Mesodermal cell (in vitro differentiated cells): Measurements from ENCODE around the gene RGS1. TPM values are rescaled to one million over a fixed set of nuclear protein-coding genes. Genes with fewer than 3 reads are reported as not detected.
"Not testable (repeated sequence)": the region's sequence is repeated elsewhere in the genome, so short reads cannot be mapped to it uniquely, and the experiment has no call there.

ENCODE experiments used
- H3K27ac ChIP-seq: 2 replicates; pipeline ENCODE4 v1.7.0; 2013; ENCODE audit warnings: mild to moderate bottlenecking, low read depth, low read length, moderate library complexity; ENCODE audit not compliant: severe bottlenecking
- H3K36me3 ChIP-seq: 2 replicates; pipeline ENCODE4 v1.7.1; 2013; ENCODE audit warnings: mild to moderate bottlenecking, low read length, moderate library complexity; ENCODE audit not compliant: control insufficient read depth, insufficient read depth
- H3K4me1 ChIP-seq: one replicate; pipeline ENCODE4 v1.7.1; 2013; ENCODE audit warnings: mild to moderate bottlenecking, low read length; ENCODE audit not compliant: insufficient read depth, control insufficient read depth, poor library complexity, severe bottlenecking
- H3K4me3 ChIP-seq: 2 replicates; pipeline ENCODE4 v1.7.0; 2013; ENCODE audit warnings: low read length, control low read depth, mild to moderate bottlenecking; ENCODE audit not compliant: insufficient read depth, poor library complexity, severe bottlenecking; ENCODE audit errors: extremely low read depth
- H3K9me3 ChIP-seq: 2 replicates; pipeline ENCODE4 v1.7.1; 2013; ENCODE audit warnings: mild to moderate bottlenecking, low read length, moderate library complexity; ENCODE audit not compliant: control insufficient read depth
- WGBS, 2 experiments: methylation state at CpG; one replicate each; pipeline ENCODE4 v1.1.5; 2013; ENCODE audit warnings: missing lambda C conversion rate in 2 of 2; ENCODE audit not compliant: insufficient coverage in 2 of 2; 5-methylcytosine and 5-hydroxymethylcytosine counted together
- polyA plus RNA-seq, 2 experiments: library from polyadenylated mRNA; stranded (reverse); fragments of 50-300 nt; gene quantifications; one replicate each; pipeline ENCODE4 v1.2.3, GENCODE V29; 2013

Gene RGS1, protein sequence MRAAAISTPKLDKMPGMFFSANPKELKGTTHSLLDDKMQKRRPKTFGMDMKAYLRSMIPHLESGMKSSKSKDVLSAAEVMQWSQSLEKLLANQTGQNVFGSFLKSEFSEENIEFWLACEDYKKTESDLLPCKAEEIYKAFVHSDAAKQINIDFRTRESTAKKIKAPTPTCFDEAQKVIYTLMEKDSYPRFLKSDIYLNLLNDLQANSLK
- polyA plus RNA-seq (2013, experiment 1 of 2), result 9.3 TPM
- polyA plus RNA-seq (2013, experiment 2 of 2), result 14.9 TPM

DNA sequence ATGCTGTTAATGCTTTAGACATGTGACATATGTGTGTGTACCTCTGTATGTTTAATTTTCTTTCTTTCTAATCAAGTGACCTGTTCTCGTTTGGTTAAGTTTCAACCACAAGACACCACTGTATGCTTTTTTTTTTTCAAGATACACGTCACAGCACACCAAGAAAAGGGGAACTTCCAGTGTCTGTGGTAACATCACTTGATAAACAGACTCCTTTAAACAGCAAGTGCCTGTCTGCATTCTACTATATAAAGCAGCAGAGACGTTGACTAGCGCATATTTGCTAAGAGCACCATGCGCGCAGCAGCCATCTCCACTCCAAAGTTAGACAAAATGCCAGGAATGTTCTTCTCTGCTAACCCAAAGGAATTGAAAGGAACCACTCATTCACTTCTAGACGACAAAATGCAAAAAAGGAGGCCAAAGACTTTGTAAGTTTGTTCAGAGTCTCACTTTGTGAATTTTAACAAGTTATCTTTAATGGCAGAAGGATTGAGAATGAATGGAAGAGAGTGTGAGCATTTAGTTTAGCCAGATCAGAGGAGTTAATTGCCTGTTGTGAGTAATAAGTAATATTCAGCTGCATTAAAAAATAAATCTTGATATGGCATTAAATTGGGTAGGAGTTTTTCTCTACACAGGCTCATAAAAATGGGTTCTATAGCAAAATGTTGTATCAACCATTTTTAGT, at the start of gene RGS1:
Gene RGS1 (plus strand): TSS at position 275 of the 691 bp plus-strand sequence. CDS start 20 bp downstream, at position 295.
- H3K27ac ChIP-seq, result no peak within 1 kb of the TSS

GRCh38 chr1:192527111-192527795, 48.3 kb upstream of the RGS1 start:
- WGBS, 2 experiments, result 67 to 100% methylated on average over 1 of the region's 5 CpGs
- no peak overlapping the region for H3K4me3 ChIP-seq
- no peak overlapping the region for H3K27ac ChIP-seq
- H3K4me1 ChIP-seq, result peaks cover 32% of the 10 kb centered on the region
- no peaks in the 10 kb centered on the region for H3K36me3 ChIP-seq
- no peaks in the 10 kb centered on the region for H3K9me3 ChIP-seq

More for the DNA sequence above, at the start of gene RGS1:
- peaks cover 37% of the 10 kb centered on the region for H3K4me1 ChIP-seq
- peak within 1 kb of the TSS; percentile 3 for H3K4me3 ChIP-seq
- WGBS, 2 experiments, result 78 to 100% methylated on average over 4 of the region's 7 CpGs
- no peaks in the 10 kb centered on the region for H3K36me3 ChIP-seq
- H3K9me3 ChIP-seq, result no peaks in the 10 kb centered on the region

- Histone ChIP-seq H3K36me3 (no peaks in the 10 kb centered on the region), H3K27ac (no peak overlapping the region), H3K9me3 (peaks cover 3% of the 10 kb centered on the region), H3K4me3 (no peak overlapping the region), H3K4me1 (peaks cover 32% of the 10 kb centered on the region)
Observed at GRCh38 chr1:192527950-192528349, 47.6 kb upstream of the RGS1 start.

- H3K36me3 ChIP-seq, result no peaks in the 10 kb centered on the region
- H3K27ac ChIP-seq, result peak overlapping the region; percentile 43
- 81 to 96% methylated on average over 2 of the region's 3 CpGs for WGBS, 2 experiments
- peaks cover 12% of the 10 kb centered on the region for H3K9me3 ChIP-seq
- H3K4me3 ChIP-seq, result no peak overlapping the region
- peaks cover 33% of the 10 kb centered on the region for H3K4me1 ChIP-seq
Observed at GRCh38 chr1:192529031-192529755, 46.4 kb upstream of the RGS1 start.

DNA sequence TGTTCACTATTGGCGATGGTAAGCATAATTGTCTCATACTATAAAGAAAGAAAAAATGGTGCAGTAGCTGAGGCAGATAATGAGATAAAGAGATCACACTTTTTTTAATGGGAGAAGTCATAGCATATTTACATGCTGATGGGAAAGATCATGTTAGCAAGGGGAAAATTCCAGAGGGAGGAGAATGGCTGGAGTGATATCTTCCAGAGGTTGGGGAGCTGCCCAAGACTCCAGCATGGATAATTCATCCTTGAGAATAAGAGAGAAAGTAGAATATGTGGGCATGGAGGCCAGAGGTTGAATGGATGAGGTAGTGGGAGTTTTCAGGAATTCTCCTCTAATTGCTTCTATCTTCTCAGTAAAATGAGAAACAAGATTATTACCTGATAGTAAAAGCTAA, 45.8 kb upstream of the RGS1 start:
- Histone ChIP-seq H3K4me1 (peaks cover 36% of the 10 kb centered on the region), H3K36me3 (no peaks in the 10 kb centered on the region), H3K9me3 (peaks cover 12% of the 10 kb centered on the region), H3K27ac (peak overlapping the region; percentile 43), H3K4me3 (no peak overlapping the region)
- no CpG with 5 or more reads among the region's 1 CpG for WGBS, 2 experiments

DNA sequence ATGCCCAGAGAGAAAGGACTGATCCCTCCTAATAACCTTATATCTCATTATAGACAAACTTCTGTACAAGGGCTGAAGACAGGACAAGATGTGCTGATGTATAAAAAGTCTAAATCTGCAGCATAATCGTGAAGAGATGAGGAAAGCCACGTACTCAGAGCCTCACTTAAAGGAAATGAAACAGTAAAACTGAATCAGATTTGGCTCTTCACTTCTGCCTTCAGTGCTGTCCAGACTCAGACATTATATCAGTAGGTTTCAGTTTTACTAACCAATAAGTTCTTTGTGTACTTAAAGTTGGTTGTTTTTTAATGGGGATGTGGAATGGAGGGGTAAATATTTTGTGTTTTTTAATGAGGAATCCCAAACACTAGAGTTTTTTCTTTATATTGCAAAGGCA, 45.3 kb upstream of the RGS1 start:
- Histone ChIP-seq H3K4me3 (no peak overlapping the region), H3K36me3 (no peaks in the 10 kb centered on the region), H3K27ac (peak overlapping the region; percentile 17), H3K9me3 (peaks cover 12% of the 10 kb centered on the region), H3K4me1 (peaks cover 36% of the 10 kb centered on the region)
- 59 to 85% methylated on average over 2 of the region's 2 CpGs for WGBS, 2 experiments

DNA sequence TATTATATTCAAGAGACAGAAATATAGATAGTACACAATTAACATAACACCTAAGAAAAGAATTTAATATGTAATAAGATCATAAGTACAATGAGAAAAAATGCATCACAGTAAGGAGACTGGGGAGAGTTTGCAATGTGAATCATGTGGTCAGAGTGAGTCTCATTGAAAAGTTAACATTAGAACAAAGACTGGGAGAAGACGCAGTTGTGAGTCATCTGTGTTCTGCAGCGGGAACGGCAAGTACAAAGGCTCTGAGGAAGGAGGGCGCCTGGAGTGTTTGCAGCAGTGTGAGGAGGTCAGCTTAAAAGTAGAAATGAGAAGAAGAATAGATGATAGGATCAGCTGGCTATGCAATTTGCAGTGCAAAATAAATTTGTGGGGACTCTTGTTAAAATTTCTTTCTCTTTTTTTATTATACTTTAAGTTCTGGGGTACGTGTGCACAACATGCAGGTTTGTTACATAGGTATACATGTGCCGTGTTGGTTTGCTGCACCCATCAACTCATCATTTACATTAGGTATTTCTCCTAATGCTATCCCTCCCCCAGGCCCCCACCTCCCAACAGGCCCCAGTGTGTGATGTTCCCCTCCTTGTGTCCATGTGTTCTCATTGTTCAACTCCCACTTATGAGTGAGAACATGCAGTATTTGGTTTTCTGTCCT, 44.4 kb upstream of the RGS1 start:
- peaks cover 12% of the 10 kb centered on the region for H3K9me3 ChIP-seq
- H3K4me1 ChIP-seq, result peaks cover 36% of the 10 kb centered on the region
- not testable (repeated sequence) for H3K4me3 ChIP-seq, H3K36me3 ChIP-seq
- 43 to 55% methylated on average over 4 of the region's 6 CpGs for WGBS, 2 experiments
- peak overlapping the region; percentile 59 for H3K27ac ChIP-seq

DNA sequence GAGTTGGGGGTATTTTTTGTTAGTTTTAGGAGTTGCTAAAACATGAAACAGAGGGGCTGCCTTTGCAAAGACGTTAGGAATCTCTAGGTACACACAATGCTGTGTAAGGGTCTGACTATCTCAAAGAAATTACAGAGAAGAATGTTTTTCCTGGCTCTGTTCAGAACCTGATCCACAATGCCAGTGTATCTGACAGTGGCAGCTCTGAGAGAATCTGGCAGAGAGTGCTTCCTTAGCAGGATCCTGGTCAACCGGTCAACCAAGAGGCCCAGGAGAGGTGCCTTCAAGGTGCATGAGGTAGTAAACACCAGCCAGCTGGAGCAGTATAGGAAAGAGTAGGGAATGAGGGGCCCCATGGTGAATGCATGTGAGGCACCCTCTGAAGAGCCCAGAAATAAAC, 40.9 kb upstream of the RGS1 start:
- H3K4me1 ChIP-seq, result peaks cover 26% of the 10 kb centered on the region
- H3K36me3 ChIP-seq, result no peaks in the 10 kb centered on the region
- H3K9me3 ChIP-seq, result peaks cover 21% of the 10 kb centered on the region
- H3K4me3 ChIP-seq, result no peak overlapping the region
- no peak overlapping the region for H3K27ac ChIP-seq
- WGBS, 2 experiments, result 67 to 83% methylated on average over 2 of the region's 2 CpGs

- H3K27ac ChIP-seq, result no peak overlapping the region
- WGBS, 2 experiments, result 86% methylated on average over 1 of the region's 3 CpGs; no CpG with 5 or more reads in 1 of the 2 experiments
- no peak overlapping the region for H3K4me3 ChIP-seq
- peaks cover 21% of the 10 kb centered on the region for H3K9me3 ChIP-seq
- no peaks in the 10 kb centered on the region for H3K36me3 ChIP-seq
- H3K4me1 ChIP-seq, result peaks cover 22% of the 10 kb centered on the region
Observed at GRCh38 chr1:192535916-192536664, 39.5 kb upstream of the RGS1 start.
